Right lobe of liver (tissue), 4 donors: ENCODE data around the gene CDK14.

Experiments
- CTCF ChIP-seq, 4 donors: fragments of 200-600 bp in 3 of 4; fragments of 450-650 bp in 1 of 4; IDR thresholded peaks; one replicate each; pipeline versions ENCODE4 v1.5.1 to v1.8.0; 2016 to 2022; ENCODE audit warnings: antibody characterized with exemption in 4 of 4, mild to moderate bottlenecking in 2 of 4
- POLR2A ChIP-seq: fragments of 450-650 bp; IDR thresholded peaks from one replicate; pipeline ENCODE4 v1.6.1; 2017; ENCODE audit warnings: antibody characterized with exemption, mild to moderate bottlenecking
- donor health status: DM: no; HTN: no; CAD: no.
- donor health status: DM: no; HTN: no; CAD: no.
- donor health status: DM: no; HTN: yes; CAD: no.

- no peak for TF ChIP-seq CTCF (IDR thresholded peaks at IDR 0.05)
- no peak for TF ChIP-seq POLR2A
Observed at GRCh38 chr7:91247500-91247899, 651.4 kb downstream of the CDK14 start.
